HepG2 (cell line): ENCODE results near the gene PTX4. TPM values are rescaled to one million over a fixed set of nuclear protein-coding genes. Genes with fewer than 3 reads are reported as not detected.

Experiments used
- CC2D1A ChIP-seq: sonication (generic); formaldehyde crosslinking; IDR thresholded peaks from 2 replicates; pipeline ENCODE4 v1.8.1; 2023; ENCODE audit warnings: mild to moderate bottlenecking, missing genetic modification reagents
- DBP ChIP-seq: sonication (generic); formaldehyde crosslinking; IDR thresholded peaks from 2 replicates; pipeline ENCODE4 v1.4.0; 2020; ENCODE audit warnings: missing genetic modification reagents; ENCODE audit errors: not compliant biosample characterization
- FIP1L1 ChIP-seq: fragments of 200-400 bp; formaldehyde crosslinking; IDR thresholded peaks from 2 replicates; pipeline ENCODE4 v1.6.1; 2018; ENCODE audit warnings: low read depth, mild to moderate bottlenecking, low read length, moderate library complexity, borderline replicate concordance; ENCODE audit not compliant: insufficient read depth
- GZF1 ChIP-seq: sonication (generic); formaldehyde crosslinking; IDR thresholded peaks from 2 replicates; pipeline ENCODE4 v1.5.1; 2020; ENCODE audit warnings: mild to moderate bottlenecking, missing genetic modification reagents
- HDAC1 ChIP-seq: sonication (generic); formaldehyde crosslinking; IDR thresholded peaks from 2 replicates; pipeline ENCODE4 v1.5.1; 2020; ENCODE audit warnings: mild to moderate bottlenecking, missing genetic modification reagents
- HMG20B ChIP-seq: conservative IDR thresholded peaks from 2 replicates; pipeline ENCODE4 v1.6.1; 2016; ENCODE audit warnings: missing genetic modification reagents, missing compliant biosample characterization
- HNRNPH1 ChIP-seq: fragments of 200-400 bp; formaldehyde crosslinking; optimal IDR thresholded peaks from 2 replicates; pipeline ENCODE3; 2017; ENCODE audit warnings: mild to moderate bottlenecking, low read depth, low read length
- JUND ChIP-seq: sonication (generic); formaldehyde crosslinking; IDR thresholded peaks from 2 replicates; pipeline ENCODE4 v1.8.0; 2022; ENCODE audit warnings: mild to moderate bottlenecking, missing genetic modification reagents
- NR2F2 ChIP-seq: IDR thresholded peaks from 2 replicates; pipeline ENCODE4 v1.6.1; 2012; ENCODE audit warnings: low read depth, inconsistent platforms, borderline replicate concordance
- SAFB2 ChIP-seq: sonication (generic); formaldehyde crosslinking; IDR thresholded peaks from 2 replicates; pipeline ENCODE4 v1.5.1; 2020; ENCODE audit warnings: missing genetic modification reagents, low read depth, mild to moderate bottlenecking, borderline replicate concordance
- ZBED4 ChIP-seq: sonication (generic); formaldehyde crosslinking; IDR thresholded peaks from 2 replicates; pipeline ENCODE4 v1.4.0; 2020; ENCODE audit warnings: missing genetic modification reagents, borderline replicate concordance
- ZNF143 ChIP-seq: sonication (generic); formaldehyde crosslinking; IDR thresholded peaks from 2 replicates; pipeline ENCODE4 v1.4.0; 2020; ENCODE audit warnings: missing genetic modification reagents
- ZNF234 ChIP-seq: sonication (generic); formaldehyde crosslinking; conservative IDR thresholded peaks from 2 replicates; pipeline ENCODE4 v1.5.1; 2020; ENCODE audit warnings: mild to moderate bottlenecking, missing genetic modification reagents
- ZNF430 ChIP-seq: sonication (generic); formaldehyde crosslinking; IDR thresholded peaks from 2 replicates; pipeline ENCODE4 v1.9.0; 2021; ENCODE audit warnings: mild to moderate bottlenecking, missing genetic modification reagents
- ZNF446 ChIP-seq: sonication (generic); formaldehyde crosslinking; IDR thresholded peaks from 2 replicates; pipeline ENCODE4 v1.5.0; 2020; ENCODE audit warnings: mild to moderate bottlenecking, missing genetic modification reagents
- ZNF678 ChIP-seq: sonication (generic); formaldehyde crosslinking; IDR thresholded peaks from 2 replicates; pipeline ENCODE4 v1.4.0; 2020; ENCODE audit warnings: mild to moderate bottlenecking, missing genetic modification reagents
- ZUFSP ChIP-seq: sonication (generic); formaldehyde crosslinking; IDR thresholded peaks from 2 replicates; pipeline ENCODE4 v1.9.0; 2021; ENCODE audit warnings: missing genetic modification reagents, mild to moderate bottlenecking, borderline replicate concordance
- polyA plus RNA-seq, 8 experiments: library from polyadenylated mRNA; depleted of rRNA in 3 of 8; stranded (reverse) in 7 of 8; unstranded in 1 of 8; fragments of >200 nt; fragmentation: Illumina TruSeq in 4 of 8; extraction: Trizol in 4 of 8; gene quantifications; 2 replicates each; pipeline versions ENCODE4 v1.2.1 to v1.2.3, GENCODE V29; 2011 to 2016; ENCODE audit warnings: low read depth in 4 of 8, missing spikeins in 1 of 8, mixed read lengths in 1 of 8; ENCODE audit not compliant: insufficient read depth in 1 of 8
- total RNA-seq, 5 experiments: library from RNA; depleted of rRNA; stranded (reverse); fragments of >200 nt; fragmentation: Illumina TruSeq; extraction: Trizol; gene quantifications; 2 replicates each; pipeline ENCODE4 v1.2.3, GENCODE V29; 2016; ENCODE audit warnings: low read depth in 1 of 5
- TF ChIP-seq, protein P1 (sequence below), 2 experiments: sonication (generic) in 1 of 2; formaldehyde crosslinking in 1 of 2; IDR thresholded peaks; 2 replicates each; pipeline versions ENCODE4 v1.4.0 to v1.6.1; 2018 to 2020; ENCODE audit warnings: missing genetic modification reagents in 2 of 2, borderline replicate concordance in 1 of 2, low read depth in 1 of 2, mild to moderate bottlenecking in 1 of 2, missing biosample characterization in 1 of 2

Gene PTX4
- total and polyA plus RNA-seq, 2 of the 13 experiments (the other 11 are each of a cell fraction or from before 2014, with no cell fraction given), result 0.04 TPM; not detected in 1

DNA sequence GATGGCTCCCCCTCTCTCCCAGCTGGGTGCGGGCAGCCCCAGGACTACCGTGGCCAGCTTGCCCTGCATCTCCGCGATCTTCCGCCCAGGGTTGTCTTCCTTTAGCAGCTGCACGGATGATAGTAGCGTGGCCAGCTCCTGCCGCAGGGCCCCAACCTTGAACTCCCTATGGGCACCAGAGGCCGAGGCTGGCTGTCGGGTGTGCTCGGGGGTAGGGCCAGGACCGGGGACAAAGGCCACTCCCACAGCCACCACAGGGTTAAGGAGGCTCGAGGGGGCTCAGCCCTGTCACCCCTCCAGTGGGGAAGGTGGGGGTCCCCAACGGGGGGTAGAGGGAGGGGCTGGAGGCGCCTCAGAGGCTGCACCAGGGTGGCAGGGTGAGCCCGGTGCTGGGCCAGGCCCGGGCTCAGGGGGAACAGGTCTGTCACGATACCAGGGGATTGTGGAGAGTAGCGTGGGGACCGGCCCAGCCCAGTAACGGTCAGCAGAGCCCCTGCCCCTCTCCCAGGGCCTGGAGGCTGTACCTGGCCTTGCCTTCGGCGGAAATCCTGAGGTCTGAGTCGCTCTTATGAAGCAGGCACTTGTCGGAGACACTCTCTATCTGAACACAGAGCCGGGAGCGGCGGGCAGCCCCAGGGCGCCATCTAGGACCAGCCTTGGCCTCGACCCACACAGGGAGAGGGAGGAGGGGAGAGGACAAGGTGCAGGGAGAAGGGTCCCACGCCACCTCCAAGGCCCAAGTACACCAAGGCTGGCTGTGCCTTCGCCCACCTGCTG is 52.6 kb downstream of the PTX4 start (continued):
- TF ChIP-seq HDAC1 (CRISPR knock-in tag) (peak; percentile 50), NR2F2 (peak; percentile 30; the same call in 1 of the 2 replicates), HNRNPH1 (no peak), DBP (CRISPR knock-in tag) (no peak), ZUFSP (CRISPR knock-in tag) (no peak), ZBED4 (CRISPR knock-in tag) (peak; percentile 25; the same call in 1 of the 2 replicates), SAFB2 (CRISPR knock-in tag) (no peak), HMG20B (CRISPR knock-in tag) (no peak), JUND (CRISPR knock-in tag) (no peak), ZNF143 (CRISPR knock-in tag) (no peak), ZNF678 (CRISPR knock-in tag) (no peak), ZNF430 (CRISPR knock-in tag) (no peak), ZNF234 (CRISPR knock-in tag) (no peak), ZNF446 (CRISPR knock-in tag) (no peak), GZF1 (0 out of 2 replicates have a peak, but pooled peaks have one; percentile 50), FIP1L1 (no peak), CC2D1A (CRISPR knock-in tag) (no peak)
- TF ChIP-seq, protein P1, sequence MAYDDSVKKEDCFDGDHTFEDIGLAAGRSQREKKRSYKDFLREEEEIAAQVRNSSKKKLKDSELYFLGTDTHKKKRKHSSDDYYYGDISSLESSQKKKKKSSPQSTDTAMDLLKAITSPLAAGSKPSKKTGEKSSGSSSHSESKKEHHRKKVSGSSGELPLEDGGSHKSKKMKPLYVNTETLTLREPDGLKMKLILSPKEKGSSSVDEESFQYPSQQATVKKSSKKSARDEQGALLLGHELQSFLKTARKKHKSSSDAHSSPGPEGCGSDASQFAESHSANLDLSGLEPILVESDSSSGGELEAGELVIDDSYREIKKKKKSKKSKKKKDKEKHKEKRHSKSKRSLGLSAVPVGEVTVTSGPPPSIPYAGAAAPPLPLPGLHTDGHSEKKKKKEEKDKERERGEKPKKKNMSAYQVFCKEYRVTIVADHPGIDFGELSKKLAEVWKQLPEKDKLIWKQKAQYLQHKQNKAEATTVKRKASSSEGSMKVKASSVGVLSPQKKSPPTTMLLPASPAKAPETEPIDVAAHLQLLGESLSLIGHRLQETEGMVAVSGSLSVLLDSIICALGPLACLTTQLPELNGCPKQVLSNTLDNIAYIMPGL (CRISPR knock-in tag; IDR thresholded peaks at IDR 0.05; ENCODE audit: borderline replicate concordance in 1 of 2, low read depth in 1 of 2), result peak; percentile 30 to 75; a peak in 2 of 4 replicates
